ENCODE data around the gene TBC1D19.

The TBC1D19 gene

DNA sequence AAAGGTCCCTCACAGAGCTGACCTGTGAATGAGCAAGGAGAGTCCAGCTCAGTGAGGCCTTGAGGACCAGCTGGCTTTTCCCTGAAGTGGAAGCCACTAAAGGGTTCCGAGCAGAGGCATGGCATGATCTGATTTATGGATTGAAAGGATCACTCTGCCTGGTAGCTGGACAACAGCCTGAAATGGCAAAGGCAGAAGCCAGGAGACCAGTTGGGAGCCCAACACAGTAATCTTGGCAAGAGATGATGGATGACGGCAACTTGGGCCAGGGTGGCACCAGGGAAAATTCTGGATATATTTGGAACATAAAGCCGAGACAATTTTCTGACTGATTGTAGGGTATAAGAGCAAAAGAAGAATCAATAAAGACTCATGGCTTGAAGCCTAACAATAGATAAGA, 207.5 kb downstream of the TBC1D19 start:
- TF ChIP-seq, protein P1, sequence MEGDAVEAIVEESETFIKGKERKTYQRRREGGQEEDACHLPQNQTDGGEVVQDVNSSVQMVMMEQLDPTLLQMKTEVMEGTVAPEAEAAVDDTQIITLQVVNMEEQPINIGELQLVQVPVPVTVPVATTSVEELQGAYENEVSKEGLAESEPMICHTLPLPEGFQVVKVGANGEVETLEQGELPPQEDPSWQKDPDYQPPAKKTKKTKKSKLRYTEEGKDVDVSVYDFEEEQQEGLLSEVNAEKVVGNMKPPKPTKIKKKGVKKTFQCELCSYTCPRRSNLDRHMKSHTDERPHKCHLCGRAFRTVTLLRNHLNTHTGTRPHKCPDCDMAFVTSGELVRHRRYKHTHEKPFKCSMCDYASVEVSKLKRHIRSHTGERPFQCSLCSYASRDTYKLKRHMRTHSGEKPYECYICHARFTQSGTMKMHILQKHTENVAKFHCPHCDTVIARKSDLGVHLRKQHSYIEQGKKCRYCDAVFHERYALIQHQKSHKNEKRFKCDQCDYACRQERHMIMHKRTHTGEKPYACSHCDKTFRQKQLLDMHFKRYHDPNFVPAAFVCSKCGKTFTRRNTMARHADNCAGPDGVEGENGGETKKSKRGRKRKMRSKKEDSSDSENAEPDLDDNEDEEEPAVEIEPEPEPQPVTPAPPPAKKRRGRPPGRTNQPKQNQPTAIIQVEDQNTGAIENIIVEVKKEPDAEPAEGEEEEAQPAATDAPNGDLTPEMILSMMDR (conservative IDR thresholded peaks at IDR 0.05; ENCODE audit: low read length), result no peak
- TF ChIP-seq EZH2phosphoT487 (IDR thresholded peaks at IDR 0.05; ENCODE audit: borderline replicate concordance), result no peak
- no peaks in the 10 kb centered on the region for H3K36me3 ChIP-seq (ENCODE audit: insufficient read depth, low read length)
- no peaks in the 10 kb centered on the region for H3F3A ChIP-seq (ENCODE audit: low read depth)
- H3K4me3 ChIP-seq (ENCODE audit: low read length, poor library complexity, severe bottlenecking), result no peak overlapping the region
- no peaks in the 10 kb centered on the region for H4K20me1 ChIP-seq (ENCODE audit: insufficient read depth, low read length, poor library complexity, severe bottlenecking)
- H3K9me2 ChIP-seq (replicated peaks; ENCODE audit: low read depth, low read length), result no peaks in the 10 kb centered on the region
- peaks cover 24% of the 10 kb centered on the region for H3K4me1 ChIP-seq (ENCODE audit: insufficient read depth, low read length, poor library complexity, severe bottlenecking)
- H3K9me3 ChIP-seq (ENCODE audit: insufficient read depth, low read depth, low read length), result no peaks in the 10 kb centered on the region
- H3K4me2 ChIP-seq (ENCODE audit: low read depth, low read length, poor library complexity, severe bottlenecking), result no peak overlapping the region
- no peak overlapping the region for H2AFZ ChIP-seq (ENCODE audit: low read length)
- no peak overlapping the region for H3K9ac ChIP-seq (ENCODE audit: low read depth, low read length, poor library complexity, severe bottlenecking)
- no peaks in the 10 kb centered on the region for H3K27me3 ChIP-seq (ENCODE audit: insufficient read depth, low read length, poor library complexity, severe bottlenecking)
- H3K79me2 ChIP-seq (ENCODE audit: insufficient read depth, low read length), result no peaks in the 10 kb centered on the region

DNA sequence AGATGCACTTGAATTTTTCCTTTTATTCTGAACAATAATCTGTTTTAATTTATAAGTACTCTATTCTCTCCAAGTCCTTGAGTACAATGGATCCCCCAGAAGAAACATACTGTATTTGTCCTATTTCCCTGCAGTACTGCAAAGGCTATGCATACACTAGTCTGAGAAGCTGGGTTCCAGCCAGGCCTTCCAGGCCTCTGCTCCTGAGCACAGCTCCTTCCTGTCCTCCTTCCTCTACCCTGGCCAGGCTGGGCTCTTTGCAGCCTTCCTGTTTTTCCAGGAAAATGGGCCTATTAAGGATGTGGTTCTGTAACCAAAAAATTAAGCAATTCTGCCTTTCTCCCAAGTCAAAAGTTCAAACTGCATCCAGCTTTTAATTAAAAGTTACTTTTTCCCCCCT, 208.8 kb downstream of the TBC1D19 start:
- H3K4me1 ChIP-seq (ENCODE audit: insufficient read depth, low read length, poor library complexity, severe bottlenecking), result peaks cover 20% of the 10 kb centered on the region
- no peaks in the 10 kb centered on the region for H3F3A ChIP-seq (ENCODE audit: low read depth)
- H3K36me3 ChIP-seq (ENCODE audit: insufficient read depth, low read length), result no peaks in the 10 kb centered on the region
- H3K9me2 ChIP-seq (replicated peaks; ENCODE audit: low read depth, low read length), result no peaks in the 10 kb centered on the region
- H2AFZ ChIP-seq (ENCODE audit: low read length), result no peak overlapping the region
- TF ChIP-seq, protein P1 (conservative IDR thresholded peaks at IDR 0.05; ENCODE audit: low read length), result no peak
- TF ChIP-seq EZH2phosphoT487 (IDR thresholded peaks at IDR 0.05; ENCODE audit: borderline replicate concordance), result no peak
- H3K4me3 ChIP-seq (ENCODE audit: low read length, poor library complexity, severe bottlenecking), result no peak overlapping the region
- no peak overlapping the region for H3K4me2 ChIP-seq (ENCODE audit: low read depth, low read length, poor library complexity, severe bottlenecking)
- H4K20me1 ChIP-seq (ENCODE audit: insufficient read depth, low read length, poor library complexity, severe bottlenecking), result no peaks in the 10 kb centered on the region
- no peaks in the 10 kb centered on the region for H3K79me2 ChIP-seq (ENCODE audit: insufficient read depth, low read length)
- no peak overlapping the region for H3K9ac ChIP-seq (ENCODE audit: low read depth, low read length, poor library complexity, severe bottlenecking)
- no peaks in the 10 kb centered on the region for H3K9me3 ChIP-seq (ENCODE audit: insufficient read depth, low read depth, low read length)
- no peaks in the 10 kb centered on the region for H3K27me3 ChIP-seq (ENCODE audit: insufficient read depth, low read length, poor library complexity, severe bottlenecking)

DNA sequence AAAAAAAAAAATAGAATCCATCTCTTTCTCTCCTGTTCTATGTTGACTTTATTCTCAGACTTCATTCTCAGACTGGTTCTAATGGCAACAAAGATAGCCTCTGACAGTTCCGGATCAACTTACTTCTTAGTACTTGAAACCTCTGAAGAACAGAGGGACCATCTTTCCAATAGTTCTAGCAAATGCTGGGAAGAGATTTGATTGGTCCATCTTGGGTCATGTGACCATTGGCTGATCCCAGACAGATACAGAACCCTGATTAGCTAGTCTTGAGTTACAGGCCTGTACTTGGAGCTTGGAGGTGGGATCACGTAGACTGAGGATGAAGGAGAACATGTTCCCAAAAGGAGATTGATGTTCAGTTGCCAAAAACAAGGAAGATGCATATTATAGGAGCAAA, 209.9 kb downstream of the TBC1D19 start:
- H3K4me3 ChIP-seq (ENCODE audit: low read length, poor library complexity, severe bottlenecking), result no peak overlapping the region
- H3K4me2 ChIP-seq (ENCODE audit: low read depth, low read length, poor library complexity, severe bottlenecking), result no peak overlapping the region
- no peaks in the 10 kb centered on the region for H4K20me1 ChIP-seq (ENCODE audit: insufficient read depth, low read length, poor library complexity, severe bottlenecking)
- no peaks in the 10 kb centered on the region for H3K36me3 ChIP-seq (ENCODE audit: insufficient read depth, low read length)
- peaks cover 9% of the 10 kb centered on the region for H3K4me1 ChIP-seq (ENCODE audit: insufficient read depth, low read length, poor library complexity, severe bottlenecking)
- H3K9me2 ChIP-seq (replicated peaks; ENCODE audit: low read depth, low read length), result no peaks in the 10 kb centered on the region
- H3K27me3 ChIP-seq (ENCODE audit: insufficient read depth, low read length, poor library complexity, severe bottlenecking), result no peaks in the 10 kb centered on the region
- no peaks in the 10 kb centered on the region for H3K79me2 ChIP-seq (ENCODE audit: insufficient read depth, low read length)
- no peaks in the 10 kb centered on the region for H3K9me3 ChIP-seq (ENCODE audit: insufficient read depth, low read depth, low read length)
- H2AFZ ChIP-seq (ENCODE audit: low read length), result no peak overlapping the region
- TF ChIP-seq, protein P1 (conservative IDR thresholded peaks at IDR 0.05; ENCODE audit: low read length), result no peak
- TF ChIP-seq EZH2phosphoT487 (IDR thresholded peaks at IDR 0.05; ENCODE audit: borderline replicate concordance), result no peak
- H3F3A ChIP-seq (ENCODE audit: low read depth), result no peaks in the 10 kb centered on the region
- no peak overlapping the region for H3K9ac ChIP-seq (ENCODE audit: low read depth, low read length, poor library complexity, severe bottlenecking)

Measured in Loucy (cell line).